IMR-90 (cell line): ENCODE data around the gene ALOX5AP. TPM values are rescaled to one million over a fixed set of nuclear protein-coding genes. Genes with fewer than 3 reads are reported as not detected.

Experiments used
- ELK1 ChIP-seq: fragments of 150-350 bp; IDR thresholded peaks from 2 replicates; pipeline ENCODE4 v1.6.1; 2016; ENCODE audit warnings: low read depth, mild to moderate bottlenecking, low read length, moderate library complexity, borderline replicate concordance
- RCOR1 ChIP-seq: IDR thresholded peaks from 2 replicates; pipeline ENCODE4 v1.6.1; 2012; ENCODE audit warnings: mild to moderate bottlenecking, low read length, improper control_type of control experiment; ENCODE audit not compliant: insufficient replicate concordance
- polyA plus RNA-seq, 3 experiments: library from polyadenylated mRNA; depleted of rRNA; stranded (reverse); fragments of >200 nt; gene quantifications; 2 replicates each; pipeline ENCODE4 v1.2.3, GENCODE V29; 2012; ENCODE audit warnings: low replicate concordance in 1 of 3
- total RNA-seq: library from RNA; depleted of rRNA; stranded (reverse); fragments of >200 nt; gene quantifications from 2 replicates; pipeline ENCODE4 v1.2.3, GENCODE V29; 2012

Gene ALOX5AP
- total and polyA plus RNA-seq, 2 of the 4 experiments (the other 2 are of a cell fraction) = 0.62 TPM; not detected in 1

GRCh38 chr13:30737511-30738337 lies 2.4 kb downstream of the ALOX5AP start (continued):
- TF ChIP-seq ELK1 (no peak), RCOR1 (no peak)
